ENCODE results near the gene ZDHHC21. TPM values are rescaled to one million over a fixed set of nuclear protein-coding genes. Genes with fewer than 3 reads are reported as not detected.

The ZDHHC21 gene
- total and polyA plus RNA-seq, 2 experiments from 2014 or later = 4.0 to 13.5 TPM

- H3K27ac ChIP-seq (ENCODE audit: low read depth) = no peak overlapping the region
- no peaks in the 10 kb centered on the region for H3K27me3 ChIP-seq (ENCODE audit: insufficient read depth)
- H3K36me3 ChIP-seq (ENCODE audit: insufficient read depth) = 0 out of 2 replicates have a peak, but pooled peaks cover 3% of the 10 kb centered on the region
- no peak overlapping the region for H3K4me3 Mint-ChIP-seq
- no peak overlapping the region for H3K4me2 ChIP-seq
- TF ChIP-seq CTCF (conservative IDR thresholded peaks at IDR 0.05; ENCODE audit: low read depth in 2 of 2) = no peak
- TF ChIP-seq NANOG (IDR thresholded peaks at IDR 0.05; ENCODE audit: borderline replicate concordance) = no peak
- no peak for TF ChIP-seq REST (IDR thresholded peaks at IDR 0.05; ENCODE audit: unreplicated experiment)
- no peak for TF ChIP-seq JUNB (IDR thresholded peaks at IDR 0.05; ENCODE audit: unreplicated experiment)
- TF ChIP-seq EZH2 (IDR thresholded peaks at IDR 0.05; ENCODE audit: low read depth, unreplicated experiment) = no peak
- no peak for TF ChIP-seq ZNF462 (CRISPR knock-in tag; IDR thresholded peaks at IDR 0.05)
- TF ChIP-seq CREB1 (CRISPR knock-in tag; IDR thresholded peaks at IDR 0.05; ENCODE audit: low read depth) = no peak
- no peak for TF ChIP-seq ZNF331 (CRISPR knock-in tag; IDR thresholded peaks at IDR 0.05; ENCODE audit: low read depth)
- no peak for TF ChIP-seq ZNF114 (CRISPR knock-in tag; IDR thresholded peaks at IDR 0.05)
- TF ChIP-seq EZH2phosphoT487 (IDR thresholded peaks at IDR 0.05; ENCODE audit: unreplicated experiment) = no peak
- no peak for TF ChIP-seq ETS1 (IDR thresholded peaks at IDR 0.05)
- TF ChIP-seq STAT1 (IDR thresholded peaks at IDR 0.05; ENCODE audit: unreplicated experiment) = no peak
- no peak for TF ChIP-seq POLR2AphosphoS5 (IDR thresholded peaks at IDR 0.05; ENCODE audit: low read depth)
- DNase-seq (ENCODE audit: low spot score) (no peak), ATAC-seq (no peak)
- H4K20me1 ChIP-seq (replicated peaks; ENCODE audit: insufficient read depth) = no peaks in the 10 kb centered on the region
- H3K36me3 Mint-ChIP-seq (ENCODE audit: low read depth) = peaks cover 46% of the 10 kb centered on the region; the same call in 2 of the 3 replicates
- no peak overlapping the region for H2AFZ ChIP-seq
- H3K4me1 ChIP-seq (ENCODE audit: insufficient read depth) = no peaks in the 10 kb centered on the region
- H3K9me2 ChIP-seq (ENCODE audit: insufficient read depth) = no peaks in the 10 kb centered on the region
- peaks cover 3% of the 10 kb centered on the region for H3K27me3 Mint-ChIP-seq (ENCODE audit: insufficient read depth, low read depth, poor library complexity)
- H3F3A ChIP-seq (replicated peaks; ENCODE audit: low read depth) = no peaks in the 10 kb centered on the region
- peaks cover 22% of the 10 kb centered on the region for H3K79me2 ChIP-seq (replicated peaks; ENCODE audit: insufficient read depth)
- no peak overlapping the region for H3K27ac Mint-ChIP-seq
- no peak overlapping the region for H3K4me3 ChIP-seq
- peaks cover 4% of the 10 kb centered on the region; the same call in 2 of the 3 replicates for H3K9me3 Mint-ChIP-seq
- peaks cover 3% of the 10 kb centered on the region; the same call in 2 of the 3 replicates for H3K4me1 Mint-ChIP-seq
These were observed 7.1 kb downstream of the ZDHHC21 start for GRCh38 chr9:14686168-14686567.
